ENCODE data around the gene SPON1.

GRCh38 chr11:14299921-14300320 is 337.4 kb downstream of the SPON1 start:
- no peak for TF ChIP-seq EZH2phosphoT487 (IDR thresholded peaks at IDR 0.05; ENCODE audit: low read length)
- TF ChIP-seq EZH2 (optimal IDR thresholded peaks at IDR 0.05; ENCODE audit: low read depth, low read length), result no peak
- TF ChIP-seq CTCF (IDR thresholded peaks at IDR 0.05; ENCODE audit: low read length), result no peak
